Astrocyte (in vitro differentiated cells and primary cell): Measurements from ENCODE around the gene SCGB1D1. TPM values are rescaled to one million over a fixed set of nuclear protein-coding genes. Genes with fewer than 3 reads are reported as not detected.
"Not testable (repeated sequence)": the region's sequence is repeated elsewhere in the genome, so short reads cannot be mapped to it uniquely, and the experiment has no call there.

ENCODE experiments used
- DNase-seq: peaks from one replicate; pipeline ENCODE4 v3.0.0-alpha.2; 2010; ENCODE audit warnings: low read depth
- FAIRE-seq: peaks from 2 replicates; lab custom pipeline; 2011; peaks lifted over from hg19 to GRCh38; lab: Jason Lieb, UNC
- H2AFZ ChIP-seq: 2 replicates; pipeline ENCODE4 v1.6.0; 2012; ENCODE audit warnings: low read depth, low read length, inconsistent platforms
- H3K27ac ChIP-seq: 2 replicates; pipeline ENCODE4 v1.5.1; 2011; ENCODE audit warnings: low read depth, low read length, inconsistent platforms
- H3K27me3 ChIP-seq: 2 replicates; pipeline ENCODE4 v1.6.0; 2011; ENCODE audit warnings: low read length, inconsistent platforms; ENCODE audit not compliant: insufficient read depth
- H3K36me3 ChIP-seq: 2 replicates; pipeline ENCODE4 v1.5.1; 2011; ENCODE audit warnings: low read length, inconsistent platforms; ENCODE audit not compliant: insufficient read depth
- H3K4me1 ChIP-seq: 2 replicates; pipeline ENCODE4 v1.5.1; 2011; ENCODE audit warnings: low read length, inconsistent platforms; ENCODE audit not compliant: insufficient read depth
- H3K4me2 ChIP-seq: 2 replicates; pipeline ENCODE4 v1.6.0; 2012; ENCODE audit warnings: low read length, inconsistent platforms
- H3K4me3 ChIP-seq: 2 replicates; pipeline ENCODE4 v1.5.1; 2011; ENCODE audit warnings: low read depth, mild to moderate bottlenecking, low read length, inconsistent platforms; ENCODE audit not compliant: insufficient read depth
- H3K79me2 ChIP-seq: 2 replicates; pipeline ENCODE4 v1.6.0; 2012; ENCODE audit warnings: mild to moderate bottlenecking, low read length, inconsistent platforms; ENCODE audit not compliant: insufficient read depth
- H3K9ac ChIP-seq: 2 replicates; pipeline ENCODE4 v1.6.0; 2012; ENCODE audit warnings: mild to moderate bottlenecking, low read length, inconsistent platforms
- H3K9me3 ChIP-seq: 2 replicates; pipeline ENCODE4 v1.5.1; 2012; ENCODE audit warnings: low read depth, mild to moderate bottlenecking, low read length, inconsistent platforms; ENCODE audit not compliant: insufficient read depth
- H4K20me1 ChIP-seq: 2 replicates; pipeline ENCODE4 v1.6.0; 2012; ENCODE audit warnings: low read length, inconsistent platforms; ENCODE audit not compliant: insufficient read depth
- H3K27ac Mint-ChIP-seq: one replicate; pipeline ENCODE4 v1.8.0; 2021; ENCODE audit warnings: mild to moderate bottlenecking, mixed read lengths; ENCODE audit not compliant: unreplicated experiment
- H3K27me3 Mint-ChIP-seq: one replicate; pipeline ENCODE4 v1.8.0; 2021; ENCODE audit warnings: low read depth, mixed read lengths; ENCODE audit not compliant: unreplicated experiment
- H3K36me3 Mint-ChIP-seq: one replicate; pipeline ENCODE4 v1.8.0; 2021; ENCODE audit warnings: low read depth, mixed read lengths; ENCODE audit not compliant: unreplicated experiment
- H3K4me1 Mint-ChIP-seq: one replicate; pipeline ENCODE4 v1.8.0; 2021; ENCODE audit warnings: low read depth, mixed read lengths; ENCODE audit not compliant: unreplicated experiment
- H3K4me3 Mint-ChIP-seq: one replicate; pipeline ENCODE4 v1.8.0; 2021; ENCODE audit warnings: mild to moderate bottlenecking, moderate library complexity, mixed read lengths; ENCODE audit not compliant: unreplicated experiment
- H3K9me3 Mint-ChIP-seq: one replicate; pipeline ENCODE4 v1.8.0; 2021; ENCODE audit warnings: mild to moderate bottlenecking, mixed read lengths; ENCODE audit not compliant: unreplicated experiment
- EZH2 ChIP-seq: IDR thresholded peaks from 2 replicates; pipeline ENCODE4 v1.6.1; 2012; ENCODE audit warnings: mild to moderate bottlenecking, low read length, inconsistent platforms; ENCODE audit not compliant: insufficient read depth
- total RNA-seq: library from RNA; stranded (reverse); gene quantifications from 2 replicates; pipeline ENCODE4 v1.2.1, GENCODE V29; 2021
- TF ChIP-seq, protein P1 (sequence below): IDR thresholded peaks from 2 replicates; pipeline ENCODE4 v1.5.1; 2011; ENCODE audit warnings: low read depth, mild to moderate bottlenecking, inconsistent platforms, low read length, moderate library complexity; ENCODE audit not compliant: insufficient read depth

SCGB1D1 gene
- total RNA-seq, 1 donor from 2014 or later = not detected

- H3K79me2 ChIP-seq = no peaks in the 10 kb centered on the region
- TF ChIP-seq, protein P1, sequence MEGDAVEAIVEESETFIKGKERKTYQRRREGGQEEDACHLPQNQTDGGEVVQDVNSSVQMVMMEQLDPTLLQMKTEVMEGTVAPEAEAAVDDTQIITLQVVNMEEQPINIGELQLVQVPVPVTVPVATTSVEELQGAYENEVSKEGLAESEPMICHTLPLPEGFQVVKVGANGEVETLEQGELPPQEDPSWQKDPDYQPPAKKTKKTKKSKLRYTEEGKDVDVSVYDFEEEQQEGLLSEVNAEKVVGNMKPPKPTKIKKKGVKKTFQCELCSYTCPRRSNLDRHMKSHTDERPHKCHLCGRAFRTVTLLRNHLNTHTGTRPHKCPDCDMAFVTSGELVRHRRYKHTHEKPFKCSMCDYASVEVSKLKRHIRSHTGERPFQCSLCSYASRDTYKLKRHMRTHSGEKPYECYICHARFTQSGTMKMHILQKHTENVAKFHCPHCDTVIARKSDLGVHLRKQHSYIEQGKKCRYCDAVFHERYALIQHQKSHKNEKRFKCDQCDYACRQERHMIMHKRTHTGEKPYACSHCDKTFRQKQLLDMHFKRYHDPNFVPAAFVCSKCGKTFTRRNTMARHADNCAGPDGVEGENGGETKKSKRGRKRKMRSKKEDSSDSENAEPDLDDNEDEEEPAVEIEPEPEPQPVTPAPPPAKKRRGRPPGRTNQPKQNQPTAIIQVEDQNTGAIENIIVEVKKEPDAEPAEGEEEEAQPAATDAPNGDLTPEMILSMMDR = no peak
- no peak for TF ChIP-seq EZH2
- no peak for DNase-seq
- H3K27ac Mint-ChIP-seq = no peak overlapping the region
- H3K4me1 Mint-ChIP-seq = no peaks in the 10 kb centered on the region
- H3K9ac ChIP-seq = no peak overlapping the region
- H3K36me3 ChIP-seq = no peaks in the 10 kb centered on the region
- H3K9me3 ChIP-seq = no peaks in the 10 kb centered on the region
- no peaks in the 10 kb centered on the region for H3K4me1 ChIP-seq
- H3K27me3 Mint-ChIP-seq = peaks cover 22% of the 10 kb centered on the region
- H2AFZ ChIP-seq = no peak overlapping the region
- H3K9me3 Mint-ChIP-seq = peaks cover 5% of the 10 kb centered on the region
- H3K27ac ChIP-seq = no peak overlapping the region
- H3K36me3 Mint-ChIP-seq = no peaks in the 10 kb centered on the region
- H4K20me1 ChIP-seq = no peaks in the 10 kb centered on the region
- H3K4me2 ChIP-seq = no peak overlapping the region
- FAIRE-seq = no peak
- peaks cover 3% of the 10 kb centered on the region for H3K27me3 ChIP-seq
- no peak overlapping the region for H3K4me3 ChIP-seq
- H3K4me3 Mint-ChIP-seq = no peak overlapping the region
These were observed 12.9 kb downstream of the SCGB1D1 start for GRCh38 chr11:62202910-62203309.

GRCh38 chr11:62204430-62204829, 14.4 kb downstream of the SCGB1D1 start:
- Mint-ChIP-seq H3K27me3 (peaks cover 26% of the 10 kb centered on the region), H3K27ac (no peak overlapping the region), H3K4me3 (no peak overlapping the region), H3K36me3 (no peaks in the 10 kb centered on the region), H3K4me1 (no peaks in the 10 kb centered on the region), H3K9me3 (peaks cover 5% of the 10 kb centered on the region)
- Histone ChIP-seq H3K9me3 (no peaks in the 10 kb centered on the region), H3K4me1 (no peaks in the 10 kb centered on the region), H3K36me3 (no peaks in the 10 kb centered on the region), H3K79me2 (no peaks in the 10 kb centered on the region), H3K9ac (no peak overlapping the region), H4K20me1 (no peaks in the 10 kb centered on the region), H3K4me3 (no peak overlapping the region), H3K27me3 (peaks cover under 1% of the 10 kb centered on the region), H3K27ac (no peak overlapping the region), H2AFZ (no peak overlapping the region), H3K4me2 (no peak overlapping the region)
- no peak for DNase-seq
- FAIRE-seq = no peak
- TF ChIP-seq, protein P1 = no peak
- TF ChIP-seq EZH2 = no peak

DNA sequence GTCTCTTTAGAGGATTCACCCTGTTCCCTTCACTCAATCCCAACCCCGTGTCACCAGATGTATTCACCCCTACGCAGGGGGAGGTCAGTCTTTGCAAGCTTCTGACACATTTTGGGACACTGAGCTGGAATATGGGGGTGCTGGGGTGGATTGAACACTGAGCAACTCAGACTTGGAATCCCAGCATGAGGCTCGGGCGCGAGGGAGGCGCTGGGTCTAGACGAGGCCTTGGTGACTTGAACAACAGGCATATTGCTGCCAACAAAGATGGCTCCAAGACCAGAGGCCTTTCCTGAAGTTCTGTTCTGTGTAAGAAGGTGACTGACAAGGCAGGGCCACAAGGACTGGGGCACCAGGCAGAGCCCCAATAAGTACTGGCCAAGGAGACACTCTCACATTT, 15.4 kb downstream of the SCGB1D1 start:
- DNase-seq = no peak
- Mint-ChIP-seq H3K27me3 (peaks cover 26% of the 10 kb centered on the region), H3K4me3 (no peak overlapping the region), H3K4me1 (no peaks in the 10 kb centered on the region), H3K36me3 (no peaks in the 10 kb centered on the region), H3K9me3 (peaks cover 5% of the 10 kb centered on the region), H3K27ac (no peak overlapping the region)
- Histone ChIP-seq H3K4me3 (no peak overlapping the region), H3K27ac (no peak overlapping the region), H3K9me3 (no peaks in the 10 kb centered on the region), H4K20me1 (no peaks in the 10 kb centered on the region), H3K9ac (no peak overlapping the region), H3K27me3 (no peaks in the 10 kb centered on the region), H3K4me2 (no peak overlapping the region), H3K79me2 (no peaks in the 10 kb centered on the region), H3K4me1 (no peaks in the 10 kb centered on the region), H3K36me3 (no peaks in the 10 kb centered on the region), H2AFZ (no peak overlapping the region)
- no peak for TF ChIP-seq EZH2
- TF ChIP-seq, protein P1 = no peak
- FAIRE-seq = no peak

- FAIRE-seq, H3K36me3 Mint-ChIP-seq, H3K27ac ChIP-seq, H2AFZ ChIP-seq, H3K36me3 ChIP-seq, H3K4me3 ChIP-seq, H3K4me1 Mint-ChIP-seq, H4K20me1 ChIP-seq, H3K9ac ChIP-seq, H3K79me2 ChIP-seq, H3K4me2 ChIP-seq, H3K27me3 ChIP-seq, H3K4me3 Mint-ChIP-seq, DNase-seq, H3K9me3 Mint-ChIP-seq, H3K9me3 ChIP-seq, H3K4me1 ChIP-seq, H3K27ac Mint-ChIP-seq: not testable (repeated sequence)
- H3K27me3 Mint-ChIP-seq = peaks cover 27% of the 10 kb centered on the region
These were observed 16.5 kb downstream of the SCGB1D1 start for GRCh38 chr11:62206276-62207066.
